Esophagus squamous epithelium (tissue), 4 donors: Measurements from ENCODE around the gene VSNL1.

Experiments used
- POLR2A ChIP-seq, 4 donors: fragments of 450-650 bp; IDR thresholded peaks; one replicate each; pipeline ENCODE4 v1.6.1; 2017; ENCODE audit warnings: antibody characterized with exemption in 4 of 4, mild to moderate bottlenecking in 4 of 4, moderate library complexity in 3 of 4
- TF ChIP-seq, protein P1 (sequence below), 6 experiments: fragments of 450-650 bp in 4 of 6; fragments of 200-600 bp in 2 of 6; sonication (generic) in 2 of 6; IDR thresholded peaks; one replicate each; pipeline ENCODE4 v1.5.1; 2016 to 2019; ENCODE audit warnings: antibody characterized with exemption in 6 of 6, mild to moderate bottlenecking in 4 of 6, moderate library complexity in 4 of 6

- TF ChIP-seq, protein P1, sequence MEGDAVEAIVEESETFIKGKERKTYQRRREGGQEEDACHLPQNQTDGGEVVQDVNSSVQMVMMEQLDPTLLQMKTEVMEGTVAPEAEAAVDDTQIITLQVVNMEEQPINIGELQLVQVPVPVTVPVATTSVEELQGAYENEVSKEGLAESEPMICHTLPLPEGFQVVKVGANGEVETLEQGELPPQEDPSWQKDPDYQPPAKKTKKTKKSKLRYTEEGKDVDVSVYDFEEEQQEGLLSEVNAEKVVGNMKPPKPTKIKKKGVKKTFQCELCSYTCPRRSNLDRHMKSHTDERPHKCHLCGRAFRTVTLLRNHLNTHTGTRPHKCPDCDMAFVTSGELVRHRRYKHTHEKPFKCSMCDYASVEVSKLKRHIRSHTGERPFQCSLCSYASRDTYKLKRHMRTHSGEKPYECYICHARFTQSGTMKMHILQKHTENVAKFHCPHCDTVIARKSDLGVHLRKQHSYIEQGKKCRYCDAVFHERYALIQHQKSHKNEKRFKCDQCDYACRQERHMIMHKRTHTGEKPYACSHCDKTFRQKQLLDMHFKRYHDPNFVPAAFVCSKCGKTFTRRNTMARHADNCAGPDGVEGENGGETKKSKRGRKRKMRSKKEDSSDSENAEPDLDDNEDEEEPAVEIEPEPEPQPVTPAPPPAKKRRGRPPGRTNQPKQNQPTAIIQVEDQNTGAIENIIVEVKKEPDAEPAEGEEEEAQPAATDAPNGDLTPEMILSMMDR (IDR thresholded peaks at IDR 0.05), result no peak
- no peak for TF ChIP-seq POLR2A (IDR thresholded peaks at IDR 0.05)
These were observed 7.0 kb upstream of the VSNL1 start for GRCh38 chr2:17533546-17533945.
